ENCODE measurements around the gene CALM3.

CALM3 gene

DNA sequence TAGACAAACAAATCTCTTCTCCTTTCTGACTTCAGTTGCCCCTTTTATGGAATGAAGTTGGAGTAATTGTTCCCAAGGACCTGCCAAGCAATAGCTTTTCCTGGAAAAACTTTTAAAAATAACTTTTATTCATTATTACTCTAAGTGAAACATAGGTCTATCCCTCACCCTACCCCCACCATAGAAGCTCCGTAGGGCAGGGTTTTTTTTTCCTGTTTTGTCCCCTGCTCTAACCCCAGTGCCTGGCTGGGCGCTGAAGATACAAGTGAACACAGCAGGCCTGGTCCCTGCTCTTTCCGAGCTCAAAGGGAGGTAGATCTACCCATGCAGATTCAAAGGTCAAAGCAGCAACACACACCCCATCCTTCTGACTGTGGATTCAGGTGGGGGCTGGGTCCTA lies 43.6 kb downstream of the CALM3 start:
- Histone ChIP-seq H3K9ac (ENCODE audit: low read depth, low read length) (no peak overlapping the region), H3K27me3 (ENCODE audit: insufficient read depth, low read length) (peaks cover 58% of the 10 kb centered on the region), H3K4me1 (ENCODE audit: insufficient read depth, low read length) (no peaks in the 10 kb centered on the region), H3K9me3 (ENCODE audit: insufficient read depth, low read depth, low read length) (no peaks in the 10 kb centered on the region; the same call in 1 of the 2 replicates), H3K4me3 (ENCODE audit: low read length) (no peak overlapping the region), H3K27ac (ENCODE audit: low read depth, low read length) (no peak overlapping the region), H3K36me3 (ENCODE audit: insufficient read depth, low read length) (no peaks in the 10 kb centered on the region)
- 49% methylated on average over 3 of the region's 3 CpGs for WGBS

- Histone ChIP-seq H3K27me3 (ENCODE audit: insufficient read depth, low read length) (peaks cover 57% of the 10 kb centered on the region), H3K27ac (ENCODE audit: low read depth, low read length) (no peak overlapping the region), H3K9ac (ENCODE audit: low read depth, low read length) (no peak overlapping the region), H3K4me3 (ENCODE audit: low read length) (no peak overlapping the region), H3K36me3 (ENCODE audit: insufficient read depth, low read length) (no peaks in the 10 kb centered on the region), H3K9me3 (ENCODE audit: insufficient read depth, low read depth, low read length) (no peaks in the 10 kb centered on the region; the same call in 1 of the 2 replicates), H3K4me1 (ENCODE audit: insufficient read depth, low read length) (no peaks in the 10 kb centered on the region)
- WGBS, result 98% methylated on average over 2 of the region's 3 CpGs
Measured at GRCh38 chr19:46646402-46646801, 45.3 kb downstream of the CALM3 start.

GRCh38 chr19:46648060-46648960 lies 47.2 kb downstream of the CALM3 start:
- Histone ChIP-seq H3K9me3 (ENCODE audit: insufficient read depth, low read depth, low read length) (no peaks in the 10 kb centered on the region; the same call in 1 of the 2 replicates), H3K27me3 (ENCODE audit: insufficient read depth, low read length) (peaks cover 52% of the 10 kb centered on the region), H3K4me1 (ENCODE audit: insufficient read depth, low read length) (no peaks in the 10 kb centered on the region), H3K9ac (ENCODE audit: low read depth, low read length) (peak overlapping the region; percentile 44; the same call in 1 of the 2 replicates), H3K36me3 (ENCODE audit: insufficient read depth, low read length) (no peaks in the 10 kb centered on the region), H3K27ac (ENCODE audit: low read depth, low read length) (no peak overlapping the region), H3K4me3 (ENCODE audit: low read length) (peak overlapping the region; percentile 39)
- WGBS, result 17% methylated on average over 63 of the region's 63 CpGs

GRCh38 chr19:46648961-46649960 lies 48.1 kb downstream of the CALM3 start:
- Histone ChIP-seq H3K9ac (ENCODE audit: low read depth, low read length) (peak overlapping the region; percentile 44; the same call in 1 of the 2 replicates), H3K27me3 (ENCODE audit: insufficient read depth, low read length) (peaks cover 52% of the 10 kb centered on the region), H3K36me3 (ENCODE audit: insufficient read depth, low read length) (no peaks in the 10 kb centered on the region), H3K4me1 (ENCODE audit: insufficient read depth, low read length) (peaks cover 5% of the 10 kb centered on the region; the same call in 1 of the 2 replicates), H3K9me3 (ENCODE audit: insufficient read depth, low read depth, low read length) (no peaks in the 10 kb centered on the region; the same call in 1 of the 2 replicates), H3K27ac (ENCODE audit: low read depth, low read length) (no peak overlapping the region), H3K4me3 (ENCODE audit: low read length) (peak overlapping the region; percentile 39)
- 12% methylated on average over 143 of the region's 144 CpGs for WGBS

GRCh38 chr19:46650445-46650844 lies 49.3 kb downstream of the CALM3 start:
- peaks cover 51% of the 10 kb centered on the region for H3K27me3 ChIP-seq (ENCODE audit: insufficient read depth, low read length)
- WGBS, result 94% methylated on average over 7 of the region's 7 CpGs
- no peak overlapping the region for H3K4me3 ChIP-seq (ENCODE audit: low read length)
- H3K4me1 ChIP-seq (ENCODE audit: insufficient read depth, low read length), result peaks cover 13% of the 10 kb centered on the region
- H3K9me3 ChIP-seq (ENCODE audit: insufficient read depth, low read depth, low read length), result no peaks in the 10 kb centered on the region; the same call in 1 of the 2 replicates
- no peak overlapping the region for H3K9ac ChIP-seq (ENCODE audit: low read depth, low read length)
- no peak overlapping the region for H3K27ac ChIP-seq (ENCODE audit: low read depth, low read length)
- no peaks in the 10 kb centered on the region for H3K36me3 ChIP-seq (ENCODE audit: insufficient read depth, low read length)

DNA sequence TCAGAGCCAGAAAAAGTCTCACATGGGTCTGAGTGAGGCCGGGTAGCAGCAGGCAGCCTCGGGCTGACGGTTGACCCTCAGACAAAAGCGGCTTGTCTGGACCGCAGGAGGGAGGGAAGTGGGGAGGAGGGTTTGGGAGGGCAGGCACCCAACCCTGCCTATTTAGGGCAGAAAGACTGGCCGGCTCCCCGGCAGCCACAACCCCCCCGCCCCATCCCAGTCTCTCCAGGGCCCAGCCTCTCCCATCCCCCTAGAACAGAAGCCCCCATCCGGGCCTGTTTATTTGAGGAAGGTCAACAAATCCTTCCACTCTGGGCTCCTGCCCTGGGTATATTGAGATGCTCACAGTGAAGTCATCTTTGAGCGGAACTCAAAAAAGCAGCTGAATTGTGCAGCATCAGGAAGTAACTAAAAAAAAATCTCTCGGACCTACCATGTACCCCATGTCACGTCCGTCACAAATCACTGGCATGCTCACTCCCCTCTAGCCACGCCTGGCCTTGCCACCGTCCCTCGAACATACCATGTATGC lies 53.6 kb downstream of the CALM3 start:
- no peak overlapping the region for H3K4me3 ChIP-seq (ENCODE audit: low read length)
- peak overlapping the region; percentile 69; the same call in 1 of the 2 replicates for H3K27ac ChIP-seq (ENCODE audit: low read depth, low read length)
- no peaks in the 10 kb centered on the region for H3K36me3 ChIP-seq (ENCODE audit: insufficient read depth, low read length)
- H3K9me3 ChIP-seq (ENCODE audit: insufficient read depth, low read depth, low read length), result no peaks in the 10 kb centered on the region
- peaks cover 28% of the 10 kb centered on the region for H3K27me3 ChIP-seq (ENCODE audit: insufficient read depth, low read length)
- H3K9ac ChIP-seq (ENCODE audit: low read depth, low read length), result no peak overlapping the region
- 33% methylated on average over 16 of the region's 16 CpGs for WGBS
- H3K4me1 ChIP-seq (ENCODE audit: insufficient read depth, low read length), result peaks cover 16% of the 10 kb centered on the region

DNA sequence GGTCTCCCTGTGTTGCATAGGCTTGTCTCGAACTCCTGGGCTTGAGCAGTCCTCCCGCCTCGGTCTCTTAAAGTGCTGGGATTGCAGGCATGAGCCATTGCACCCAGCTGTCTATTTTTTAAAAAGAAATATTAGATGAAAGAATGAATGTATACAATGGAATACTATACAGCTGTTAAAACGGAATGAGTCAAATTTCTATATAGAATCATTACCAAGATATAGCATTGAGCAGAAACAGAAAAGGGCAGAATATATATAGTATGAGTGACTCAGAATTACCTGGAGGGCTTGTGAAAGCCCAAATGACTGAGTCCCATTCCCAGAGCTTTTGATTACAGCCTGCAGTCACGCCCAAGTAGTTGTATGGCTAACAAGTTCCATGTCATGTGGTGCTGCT lies 55.4 kb downstream of the CALM3 start:
- H3K27ac ChIP-seq (ENCODE audit: low read depth, low read length), result no peak overlapping the region
- peaks cover 25% of the 10 kb centered on the region for H3K27me3 ChIP-seq (ENCODE audit: insufficient read depth, low read length)
- H3K9ac ChIP-seq (ENCODE audit: low read depth, low read length), result no peak overlapping the region
- peaks cover 16% of the 10 kb centered on the region for H3K4me1 ChIP-seq (ENCODE audit: insufficient read depth, low read length)
- no peaks in the 10 kb centered on the region for H3K36me3 ChIP-seq (ENCODE audit: insufficient read depth, low read length)
- H3K4me3 ChIP-seq (ENCODE audit: low read length), result no peak overlapping the region
- no peaks in the 10 kb centered on the region for H3K9me3 ChIP-seq (ENCODE audit: insufficient read depth, low read depth, low read length)
- WGBS, result 97% methylated on average over 4 of the region's 5 CpGs

- Histone ChIP-seq H3K9me3 (ENCODE audit: insufficient read depth, low read depth, low read length) (no peaks in the 10 kb centered on the region), H3K9ac (ENCODE audit: low read depth, low read length) (no peak overlapping the region), H3K36me3 (ENCODE audit: insufficient read depth, low read length) (no peaks in the 10 kb centered on the region), H3K27ac (ENCODE audit: low read depth, low read length) (peak overlapping the region; percentile 60; the same call in 1 of the 2 replicates), H3K4me3 (ENCODE audit: low read length) (peak overlapping the region; percentile 72), H3K27me3 (ENCODE audit: insufficient read depth, low read length) (peaks cover 25% of the 10 kb centered on the region), H3K4me1 (ENCODE audit: insufficient read depth, low read length) (peaks cover 10% of the 10 kb centered on the region)
- 4% methylated on average over 22 of the region's 28 CpGs for WGBS
Measured at GRCh38 chr19:46659151-46660007, 58.2 kb downstream of the CALM3 start.

- peaks cover 4% of the 10 kb centered on the region; the same call in 1 of the 2 replicates for H3K4me1 ChIP-seq (ENCODE audit: insufficient read depth, low read length)
- 6% methylated on average over 14 of the region's 14 CpGs for WGBS
- H3K9me3 ChIP-seq (ENCODE audit: insufficient read depth, low read depth, low read length), result no peaks in the 10 kb centered on the region
- no peaks in the 10 kb centered on the region for H3K36me3 ChIP-seq (ENCODE audit: insufficient read depth, low read length)
- peak overlapping the region; percentile 72 for H3K4me3 ChIP-seq (ENCODE audit: low read length)
- H3K27me3 ChIP-seq (ENCODE audit: insufficient read depth, low read length), result peaks cover 25% of the 10 kb centered on the region
- H3K9ac ChIP-seq (ENCODE audit: low read depth, low read length), result no peak overlapping the region
- H3K27ac ChIP-seq (ENCODE audit: low read depth, low read length), result no peak overlapping the region
Measured at GRCh38 chr19:46660008-46660517, 58.9 kb downstream of the CALM3 start.
